PC-3 (cell line): ENCODE results near the gene KMT2E. TPM values are rescaled to one million over a fixed set of nuclear protein-coding genes. Genes with fewer than 3 reads are reported as not detected.

Source experiments
- ATAC-seq: fragments of 200-7000 bp; cut with Tn5 transposase; 2 replicates; pipeline ENCODE4 v1.9.1; 2020; ENCODE audit warnings: mild to moderate bottlenecking, moderate library complexity
- BruUV-seq: library from RNA; stranded (reverse); fragments of 400-500 nt; replicated peaks from 2 replicates; lab custom pipeline; 2021; lab: Mats Ljungman, UMichigan
- CTCF ChIA-PET: fragments of 300-600 bp; sonication (Branson Sonifier 250); formaldehyde crosslinking; loops from one replicate; lab custom pipeline; 2022; ENCODE audit warnings: antibody characterized with exemption; lab: Charles Lee
- POLR2A ChIA-PET: fragments of 300-600 bp; sonication (Branson Sonifier 250); formaldehyde crosslinking; loops from one replicate; lab custom pipeline; 2022; ENCODE audit warnings: antibody characterized with exemption; ENCODE audit not compliant: unreplicated experiment; lab: Charles Lee
- DNase-seq: peaks from one replicate; pipeline ENCODE4 v3.0.0-alpha.2; 2015
- H2AFZ ChIP-seq: fragments of 300-600 bp; sonication (generic); 2 replicates; pipeline ENCODE4 v1.6.0; 2016; ENCODE audit warnings: antibody characterized with exemption, low read length
- H3F3A ChIP-seq: fragments of 300-600 bp; sonication (generic); one replicate; pipeline ENCODE4 v1.6.0; 2017; ENCODE audit warnings: antibody characterized with exemption, low read length, control low read depth, mild to moderate bottlenecking; ENCODE audit not compliant: unreplicated experiment
- H3K27ac ChIP-seq: fragments of 300-600 bp; sonication (generic); 2 replicates; pipeline ENCODE4 v1.5.1; 2016; ENCODE audit warnings: mild to moderate bottlenecking, low read length
- H3K27me3 ChIP-seq: fragments of 300-600 bp; sonication (generic); 2 replicates; pipeline ENCODE4 v1.6.1; 2016; ENCODE audit warnings: low read length, mixed read lengths
- H3K36me3 ChIP-seq: fragments of 300-600 bp; sonication (generic); 2 replicates; pipeline ENCODE4 v1.6.1; 2016; ENCODE audit warnings: low read depth, mixed run types, low read length, mixed read lengths
- H3K4me1 ChIP-seq: fragments of 300-600 bp; sonication (generic); 2 replicates; pipeline ENCODE4 v1.5.1; 2016; ENCODE audit warnings: low read length; ENCODE audit not compliant: insufficient read depth
- H3K4me2 ChIP-seq: fragments of 300-600 bp; sonication (generic); 2 replicates; pipeline ENCODE4 v1.6.0; 2016; ENCODE audit warnings: low read length
- H3K4me3 ChIP-seq: fragments of 300-600 bp; sonication (generic); 2 replicates; pipeline ENCODE4 v1.5.1; 2016; ENCODE audit warnings: mild to moderate bottlenecking, low read length, mixed read lengths
- H3K79me2 ChIP-seq: fragments of 300-600 bp; sonication (generic); 2 replicates; pipeline ENCODE4 v1.6.1; 2017; ENCODE audit warnings: low read length, mixed read lengths
- H3K9ac ChIP-seq: fragments of 300-600 bp; sonication (generic); 2 replicates; pipeline ENCODE4 v1.6.0; 2016; ENCODE audit warnings: mild to moderate bottlenecking, low read length
- H3K9me2 ChIP-seq: fragments of 300-600 bp; sonication (generic); replicated peaks from 2 replicates; pipeline ENCODE4 v1.6.1; 2016; ENCODE audit warnings: mixed run types, low read length, mixed read lengths
- H3K9me3 ChIP-seq: fragments of 300-600 bp; sonication (generic); 2 replicates; pipeline ENCODE4 v1.6.1; 2016; ENCODE audit warnings: low read length, mixed read lengths
- H4K20me1 ChIP-seq: fragments of 300-600 bp; sonication (generic); 2 replicates; pipeline ENCODE4 v1.6.1; 2016; ENCODE audit warnings: low read length, mixed read lengths
- EZH2 ChIP-seq: fragments of 300-600 bp; sonication (generic); IDR thresholded peaks from one replicate; pipeline ENCODE4 v1.6.1; 2017; ENCODE audit warnings: antibody characterized with exemption, mild to moderate bottlenecking, low read length; ENCODE audit not compliant: unreplicated experiment
- EZH2phosphoT487 ChIP-seq: fragments of 300-600 bp; sonication (generic); IDR thresholded peaks from 2 replicates; pipeline ENCODE4 v1.6.1; 2018; ENCODE audit warnings: mild to moderate bottlenecking, antibody characterized with exemption, low read length, borderline replicate concordance
- intact Hi-C: fragments of 100-400 bp; cut with micrococcal nuclease; formaldehyde crosslinking; loops from 2 replicates; pipeline ENCODE4 v1.9.0; 2023
- total RNA-seq: library from RNA; depleted of rRNA; stranded (reverse); fragments of >200 nt; gene quantifications from 2 replicates; pipeline ENCODE4 v1.2.3, GENCODE V29; 2014
- TF ChIP-seq, protein P1 (sequence below): fragments of 300-600 bp; sonication (generic); conservative IDR thresholded peaks from 2 replicates; pipeline ENCODE4 v1.5.1; 2017; ENCODE audit warnings: antibody characterized with exemption, low read depth, mild to moderate bottlenecking, low read length

KMT2E gene
- total RNA-seq, 1 experiment from 2014 or later, result 21.8 TPM

- Histone ChIP-seq H3K9me2 (no peaks in the 10 kb centered on the region), H3F3A (no peaks in the 10 kb centered on the region), H3K4me3 (peak overlapping the region; percentile 78), H3K9ac (peak overlapping the region; percentile 99), H3K4me1 (peaks cover 27% of the 10 kb centered on the region), H4K20me1 (peaks cover 53% of the 10 kb centered on the region), H3K36me3 (no peaks in the 10 kb centered on the region), H2AFZ (peak overlapping the region; percentile 51; the same call in 1 of the 2 replicates), H3K27me3 (no peaks in the 10 kb centered on the region), H3K4me2 (peak overlapping the region; percentile 95), H3K27ac (peak overlapping the region; percentile 95), H3K9me3 (no peaks in the 10 kb centered on the region), H3K79me2 (peaks cover 45% of the 10 kb centered on the region)
- no peak for TF ChIP-seq EZH2
- TF ChIP-seq, protein P1, sequence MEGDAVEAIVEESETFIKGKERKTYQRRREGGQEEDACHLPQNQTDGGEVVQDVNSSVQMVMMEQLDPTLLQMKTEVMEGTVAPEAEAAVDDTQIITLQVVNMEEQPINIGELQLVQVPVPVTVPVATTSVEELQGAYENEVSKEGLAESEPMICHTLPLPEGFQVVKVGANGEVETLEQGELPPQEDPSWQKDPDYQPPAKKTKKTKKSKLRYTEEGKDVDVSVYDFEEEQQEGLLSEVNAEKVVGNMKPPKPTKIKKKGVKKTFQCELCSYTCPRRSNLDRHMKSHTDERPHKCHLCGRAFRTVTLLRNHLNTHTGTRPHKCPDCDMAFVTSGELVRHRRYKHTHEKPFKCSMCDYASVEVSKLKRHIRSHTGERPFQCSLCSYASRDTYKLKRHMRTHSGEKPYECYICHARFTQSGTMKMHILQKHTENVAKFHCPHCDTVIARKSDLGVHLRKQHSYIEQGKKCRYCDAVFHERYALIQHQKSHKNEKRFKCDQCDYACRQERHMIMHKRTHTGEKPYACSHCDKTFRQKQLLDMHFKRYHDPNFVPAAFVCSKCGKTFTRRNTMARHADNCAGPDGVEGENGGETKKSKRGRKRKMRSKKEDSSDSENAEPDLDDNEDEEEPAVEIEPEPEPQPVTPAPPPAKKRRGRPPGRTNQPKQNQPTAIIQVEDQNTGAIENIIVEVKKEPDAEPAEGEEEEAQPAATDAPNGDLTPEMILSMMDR, result no peak
- TF ChIP-seq EZH2phosphoT487, result no peak
- ATAC-seq (peak; percentile 72), DNase-seq (peak; percentile 96)
- no TSS peak for BruUV-seq
- CTCF ChIA-PET, result no interaction called here
- intact Hi-C loops, result loop anchor here (1.0 to 5.0 kb wide), 2 partner anchors 55 to 375 kb away; partner anchors contain the start of gene SRPK2
- POLR2A ChIA-PET, result interaction anchor here (1.0 kb wide), 3 partner anchors 29 to 55 kb away, joined by 3 to 4 read pairs (median 4); no protein-coding TSS in a partner anchor
Measured at GRCh38 chr7:105012503-105013220, 1.3 kb upstream of the KMT2E start.

DNA sequence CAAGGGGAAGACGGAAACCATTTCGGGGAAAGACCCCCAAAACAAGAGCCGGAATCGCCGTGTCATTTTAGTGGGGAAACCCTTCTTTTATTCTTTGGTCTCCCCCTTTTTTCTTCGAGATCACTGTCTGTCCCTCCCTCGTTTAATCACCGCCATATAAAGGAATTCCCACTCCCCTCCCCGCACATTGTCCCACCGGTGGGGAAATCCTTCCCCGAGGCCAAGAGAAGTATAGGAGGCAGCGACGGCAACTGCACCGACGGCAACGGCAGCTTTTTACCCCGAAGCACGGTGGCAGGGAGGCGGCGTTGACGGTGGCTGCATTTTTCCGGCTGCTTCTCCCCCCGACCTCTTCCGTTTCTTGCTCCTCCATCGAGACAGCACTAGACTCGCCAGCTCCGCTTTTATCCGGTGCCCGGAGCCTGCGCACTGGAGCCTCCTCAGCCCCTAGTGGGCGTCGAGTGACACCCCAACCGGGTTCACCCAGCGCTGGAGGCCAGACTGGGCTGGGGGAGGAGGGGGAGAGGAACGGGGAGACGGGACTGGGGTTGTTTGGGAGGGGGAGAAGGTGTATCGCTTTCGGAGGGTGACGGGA, 687 bp upstream of the KMT2E start:
- peak; percentile 69 for ATAC-seq
- peak; percentile 89 for DNase-seq
- Histone ChIP-seq H3K27ac (peak overlapping the region; percentile 95), H3K79me2 (peaks cover 52% of the 10 kb centered on the region), H3K4me1 (peaks cover 31% of the 10 kb centered on the region), H3K4me3 (peak overlapping the region; percentile 78), H3K4me2 (peak overlapping the region; percentile 95), H4K20me1 (peaks cover 52% of the 10 kb centered on the region), H3K9me2 (no peaks in the 10 kb centered on the region), H3K36me3 (no peaks in the 10 kb centered on the region), H3K27me3 (no peaks in the 10 kb centered on the region), H3F3A (no peaks in the 10 kb centered on the region), H2AFZ (peak overlapping the region; percentile 77), H3K9ac (peak overlapping the region; percentile 99), H3K9me3 (no peaks in the 10 kb centered on the region)
- CTCF ChIA-PET, result interaction anchor here (0.9 kb wide), 1 partner anchor 11 kb away, joined by 3 read pairs; no protein-coding TSS in a partner anchor
- intact Hi-C loops, result loop anchor here (1.0 to 5.0 kb wide), 2 partner anchors 56 to 374 kb away; partner anchors contain the start of gene SRPK2
- POLR2A ChIA-PET, result interaction anchor here (0.5 to 1.0 kb wide), 5 partner anchors 12 to 559 kb away, joined by 3 to 6 read pairs (median 4); no protein-coding TSS in a partner anchor
- no peak for TF ChIP-seq EZH2
- no peak for TF ChIP-seq EZH2phosphoT487
- TF ChIP-seq, protein P1, result peak; percentile 40; the same call in 1 of the 2 replicates
- TSS peak; percentile 28 for BruUV-seq
